HCT116 (cell line): ENCODE data around the gene DET1. TPM values are rescaled to one million over a fixed set of nuclear protein-coding genes. Genes with fewer than 3 reads are reported as not detected.

Experiments used
- ATAC-seq: fragments of 200-7000 bp; cut with Tn5 transposase; 2 replicates; pipeline ENCODE4 v1.9.1; 2020; ENCODE audit warnings: mild to moderate bottlenecking, moderate library complexity
- BruUV-seq: library from RNA; stranded (reverse); fragments of 400-500 nt; replicated peaks from 2 replicates; lab custom pipeline; 2021; lab: Mats Ljungman, UMichigan
- CTCF ChIA-PET: fragments of 300-600 bp; sonication (Branson Sonifier 250); formaldehyde crosslinking; loops from one replicate; lab custom pipeline; 2021; ENCODE audit warnings: antibody characterized with exemption; lab: Charles Lee
- POLR2A ChIA-PET: fragments of 300-600, 350-600 bp; sonication (Branson Sonifier 250); formaldehyde crosslinking; loops from one replicate; lab custom pipeline; 2021; ENCODE audit warnings: antibody characterized with exemption; lab: Charles Lee
- RAD21 ChIA-PET, 2 experiments: fragments of 300-600 bp; sonication (Branson Sonifier 250); formaldehyde crosslinking; loops; one replicate each; lab custom pipeline; 2023; ENCODE audit warnings: low total read pairs in 2 of 2; ENCODE audit not compliant: uncharacterized antibody in 2 of 2, unreplicated experiment in 2 of 2, low non-redundant PET in 1 of 2; lab: Charles Lee
- DNase-seq: peaks from one replicate; pipeline ENCODE4 v3.0.0-alpha.2; 2010; ENCODE audit warnings: low read depth, low spot score
- H2AFZ ChIP-seq: fragments of 200-600 bp; shearing (Covaris generic), sonication (generic); 2 replicates; pipeline ENCODE4 v1.6.1; 2017; ENCODE audit warnings: low read depth, mixed run types, mixed read lengths, antibody characterized with exemption, low read length; ENCODE audit not compliant: poor library complexity, severe bottlenecking
- H3K27ac ChIP-seq: 2 replicates; pipeline ENCODE4 v1.5.1; 2012; ENCODE audit warnings: low read depth, low read length
- H3K27me3 ChIP-seq: fragments of 200-600 bp; sonication (generic); 2 replicates; pipeline ENCODE4 v1.6.1; 2016; ENCODE audit warnings: mixed run types, low read length, mixed read lengths; ENCODE audit not compliant: insufficient read depth
- H3K36me3 ChIP-seq, 2 experiments: fragments of 200-500 bp in 1 of 2; fragments of 200-600 bp in 1 of 2; sonication (Bioruptor generic) in 1 of 2; sonication (generic) in 1 of 2; 2 replicates each; pipeline versions ENCODE4 v1.5.1 to v1.6.1; 2014 to 2016; ENCODE audit warnings: low read length in 2 of 2, inconsistent platforms in 1 of 2, mixed read lengths in 1 of 2, mixed run types in 1 of 2; ENCODE audit not compliant: insufficient read depth in 2 of 2, control insufficient read depth in 1 of 2
- H3K4me1 ChIP-seq, 2 experiments: fragments of 200-600 bp in 1 of 2; sonication (generic) in 1 of 2; 2 replicates each; pipeline versions ENCODE4 v1.5.1 to v1.6.1; 2012 to 2017; ENCODE audit warnings: low read length in 2 of 2, inconsistent platforms in 1 of 2, mild to moderate bottlenecking in 1 of 2, mixed read lengths in 1 of 2, mixed run types in 1 of 2, moderate library complexity in 1 of 2; ENCODE audit not compliant: insufficient read depth in 2 of 2, control insufficient read depth in 1 of 2
- H3K4me2 ChIP-seq: fragments of 200-600 bp; sonication (generic); 2 replicates; pipeline ENCODE4 v1.6.1; 2017; ENCODE audit warnings: mixed run types, low read length, mixed read lengths
- H3K4me3 ChIP-seq, 2 experiments: fragments of 200-600 bp in 1 of 2; sonication (generic) in 1 of 2; replicated peaks in 1 of 2; 2 replicates each; pipeline ENCODE4 v1.5.1; 2011 to 2016; ENCODE audit warnings: low read length in 2 of 2, control low read depth in 1 of 2, low read depth in 1 of 2, mild to moderate bottlenecking in 1 of 2, mixed read lengths in 1 of 2, mixed run types in 1 of 2
- H3K79me2 ChIP-seq: fragments of 200-600 bp; sonication (generic); 2 replicates; pipeline ENCODE4 v1.6.1; 2017; ENCODE audit warnings: mild to moderate bottlenecking, mixed run types, low read length, moderate library complexity, mixed read lengths; ENCODE audit not compliant: insufficient read depth
- H3K9ac ChIP-seq: fragments of 200-600 bp; sonication (generic); 2 replicates; pipeline ENCODE4 v1.6.1; 2016; ENCODE audit warnings: low read length, mixed read lengths
- H3K9me2 ChIP-seq: fragments of 200-600 bp; sonication (generic), shearing (Covaris generic); 2 replicates; pipeline ENCODE4 v1.6.1; 2017; ENCODE audit warnings: mixed run types, mild to moderate bottlenecking, moderate library complexity; ENCODE audit not compliant: insufficient read depth
- H3K9me3 ChIP-seq, 2 experiments: fragments of 200-500 bp in 1 of 2; fragments of 200-600 bp in 1 of 2; sonication (Bioruptor generic) in 1 of 2; sonication (generic) in 1 of 2; 2 replicates each; pipeline ENCODE4 v1.6.1; 2014 to 2017; ENCODE audit warnings: low read length in 2 of 2, mixed read lengths in 2 of 2, inconsistent platforms in 1 of 2, low read depth in 1 of 2, mild to moderate bottlenecking in 1 of 2, mixed run types in 1 of 2, moderate library complexity in 1 of 2; ENCODE audit not compliant: control insufficient read depth in 1 of 2, insufficient read depth in 1 of 2
- H4K20me1 ChIP-seq: fragments of 200-600 bp; sonication (generic), shearing (Covaris generic); 2 replicates; pipeline ENCODE4 v1.6.1; 2017; ENCODE audit warnings: mixed run types, mild to moderate bottlenecking, moderate library complexity; ENCODE audit not compliant: insufficient read depth
- ATF3 ChIP-seq: IDR thresholded peaks from 2 replicates; pipeline ENCODE4 v1.6.1; 2012
- CBX3 ChIP-seq: IDR thresholded peaks from 2 replicates; pipeline ENCODE4 v1.6.1; 2012; ENCODE audit warnings: low read depth
- EGR1 ChIP-seq: IDR thresholded peaks from 2 replicates; pipeline ENCODE4 v1.6.1; 2012; ENCODE audit warnings: low read depth
- ELF1 ChIP-seq: IDR thresholded peaks from 2 replicates; pipeline ENCODE4 v1.6.1; 2012; ENCODE audit warnings: low read depth, borderline replicate concordance
- EZH2 ChIP-seq: fragments of 200-600 bp; sonication (generic); IDR thresholded peaks from 2 replicates; pipeline ENCODE4 v1.6.1; 2017; ENCODE audit warnings: antibody characterized with exemption, mixed run types
- EZH2phosphoT487 ChIP-seq: fragments of 200-600 bp; IDR thresholded peaks from 2 replicates; pipeline ENCODE4 v1.6.1; 2018; ENCODE audit warnings: antibody characterized with exemption, borderline replicate concordance
- POLR2A ChIP-seq: IDR thresholded peaks from 2 replicates; pipeline ENCODE4 v1.7.0; 2011; ENCODE audit warnings: borderline replicate concordance; ENCODE audit not compliant: insufficient read depth, insufficient read length; ENCODE audit errors: extremely low read depth
- SIN3A ChIP-seq: IDR thresholded peaks from 2 replicates; pipeline ENCODE4 v1.6.1; 2012; ENCODE audit warnings: low read depth
- SP1 ChIP-seq: IDR thresholded peaks from 2 replicates; pipeline ENCODE4 v1.6.1; 2012; ENCODE audit warnings: low read depth
- TCF7L2 ChIP-seq: IDR thresholded peaks from 2 replicates; pipeline ENCODE4 v1.7.0; 2011; ENCODE audit warnings: borderline replicate concordance, inconsistent platforms; ENCODE audit not compliant: insufficient read depth, insufficient read length; ENCODE audit errors: extremely low read depth
- ZFX ChIP-seq: fragments of 450-650 bp; IDR thresholded peaks from 2 replicates; pipeline ENCODE4 v1.6.1; 2017
- ZNF274 ChIP-seq: fragments of 200-500 bp; sonication (Bioruptor generic); IDR thresholded peaks from 2 replicates; pipeline ENCODE4 v1.6.1; 2014; ENCODE audit warnings: mild to moderate bottlenecking, low read depth, low read length, inconsistent platforms
- intact Hi-C: fragments of 100-400 bp; cut with micrococcal nuclease; formaldehyde crosslinking; loops from 2 replicates; pipeline ENCODE4 v1.10.0; 2022
- total RNA-seq: library from RNA; stranded (reverse); gene quantifications from one replicate; pipeline ENCODE4 v1.2.1, GENCODE V29; 2021; ENCODE audit not compliant: unreplicated experiment
- TF ChIP-seq, protein P1 (sequence below), 3 experiments: fragments of 200-600 bp in 1 of 3; sonication (generic) in 1 of 3; IDR thresholded peaks in 2 of 3; conservative IDR thresholded peaks in 1 of 3; 2 replicates each; pipeline ENCODE4 v1.5.1; 2012 to 2017; ENCODE audit warnings: low read depth in 2 of 3, low read length in 2 of 3, antibody characterized with exemption in 1 of 3, borderline replicate concordance in 1 of 3, control low read depth in 1 of 3, mild to moderate bottlenecking in 1 of 3, mixed read lengths in 1 of 3, mixed run types in 1 of 3, moderate library complexity in 1 of 3; ENCODE audit not compliant: insufficient read depth in 1 of 3

The DET1 gene
- total RNA-seq, 1 experiment from 2014 or later, result 2.5 TPM

DNA sequence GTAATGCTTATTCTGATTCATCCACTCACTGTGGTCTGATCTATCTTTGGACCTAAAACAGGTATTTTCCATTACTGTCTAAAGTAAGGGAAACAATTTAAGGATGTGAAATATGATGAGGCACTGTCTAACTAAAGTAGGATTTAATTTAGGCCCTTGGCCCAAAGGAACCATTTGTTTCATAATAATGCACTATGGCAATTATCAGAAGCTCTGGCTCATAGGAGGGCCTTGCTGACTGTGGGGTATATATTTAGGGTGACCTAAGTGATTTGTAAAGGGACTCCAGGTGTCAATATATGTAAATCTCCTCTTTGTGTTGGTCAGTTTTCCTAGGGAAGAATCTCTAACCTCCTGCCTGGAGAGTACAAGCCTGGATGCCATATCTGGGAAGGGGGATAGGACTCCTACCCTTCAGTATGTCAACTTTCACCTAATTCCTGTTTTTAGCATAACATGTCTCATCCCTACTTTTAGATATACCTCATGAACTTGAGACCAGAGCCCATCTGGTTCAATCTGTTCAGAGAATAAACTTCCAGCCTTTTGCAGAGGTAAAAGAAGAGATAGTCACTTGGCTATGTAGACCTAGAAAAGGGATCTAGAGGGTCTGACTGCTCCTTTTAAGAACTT is 20.1 kb downstream of the DET1 start:
- H3K4me3 ChIP-seq, result no peak overlapping the region
- CTCF ChIA-PET, result no interaction called here
- no peaks in the 10 kb centered on the region for H3K9me2 ChIP-seq
- TF ChIP-seq ELF1 (no peak), ZNF274 (no peak), SIN3A (no peak), TCF7L2 (no peak), EZH2phosphoT487 (no peak), SP1 (no peak), ZFX (no peak), ATF3 (no peak), POLR2A (no peak), EGR1 (no peak), EZH2 (no peak), CBX3 (no peak)
- TF ChIP-seq, protein P1, sequence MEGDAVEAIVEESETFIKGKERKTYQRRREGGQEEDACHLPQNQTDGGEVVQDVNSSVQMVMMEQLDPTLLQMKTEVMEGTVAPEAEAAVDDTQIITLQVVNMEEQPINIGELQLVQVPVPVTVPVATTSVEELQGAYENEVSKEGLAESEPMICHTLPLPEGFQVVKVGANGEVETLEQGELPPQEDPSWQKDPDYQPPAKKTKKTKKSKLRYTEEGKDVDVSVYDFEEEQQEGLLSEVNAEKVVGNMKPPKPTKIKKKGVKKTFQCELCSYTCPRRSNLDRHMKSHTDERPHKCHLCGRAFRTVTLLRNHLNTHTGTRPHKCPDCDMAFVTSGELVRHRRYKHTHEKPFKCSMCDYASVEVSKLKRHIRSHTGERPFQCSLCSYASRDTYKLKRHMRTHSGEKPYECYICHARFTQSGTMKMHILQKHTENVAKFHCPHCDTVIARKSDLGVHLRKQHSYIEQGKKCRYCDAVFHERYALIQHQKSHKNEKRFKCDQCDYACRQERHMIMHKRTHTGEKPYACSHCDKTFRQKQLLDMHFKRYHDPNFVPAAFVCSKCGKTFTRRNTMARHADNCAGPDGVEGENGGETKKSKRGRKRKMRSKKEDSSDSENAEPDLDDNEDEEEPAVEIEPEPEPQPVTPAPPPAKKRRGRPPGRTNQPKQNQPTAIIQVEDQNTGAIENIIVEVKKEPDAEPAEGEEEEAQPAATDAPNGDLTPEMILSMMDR (IDR thresholded peaks at IDR 0.05 in 2 of 3, conservative IDR thresholded peaks at IDR 0.05 in 1 of 3; ENCODE audit: borderline replicate concordance in 1 of 3, insufficient read depth in 1 of 3, low read depth in 2 of 3, low read length in 2 of 3), result no peak
- 0 out of 4 replicates have a peak, but pooled peaks cover 0 to 2% of the 10 kb centered on the region in 2 experiments for H3K36me3 ChIP-seq
- no TSS peak for BruUV-seq
- H3K79me2 ChIP-seq, result no peaks in the 10 kb centered on the region
- no peak overlapping the region for H3K27ac ChIP-seq
- no peaks in the 10 kb centered on the region for H3K9me3 ChIP-seq
- DNase-seq, result no peak
- no peaks in the 10 kb centered on the region for H3K27me3 ChIP-seq
- POLR2A ChIA-PET, result no interaction called here
- intact Hi-C loops, result no loop called here
- H3K9ac ChIP-seq, result no peak overlapping the region
- RAD21 ChIA-PET, result no interaction called here
- H3K4me2 ChIP-seq, result no peak overlapping the region
- H2AFZ ChIP-seq, result no peak overlapping the region
- no peaks in the 10 kb centered on the region for H4K20me1 ChIP-seq
- H3K4me1 ChIP-seq, result no peaks in the 10 kb centered on the region
- ATAC-seq, result no peak
